DND-41 (cell line): ENCODE measurements around the gene RNF13.

Experiments
- ATAC-seq: fragments of 200-7000 bp; cut with Tn5 transposase; 3 replicates; pipeline ENCODE4 v1.9.1; 2021; ENCODE audit warnings: low read depth; ENCODE audit not compliant: insufficient read depth
- DNase-seq: peaks from one replicate; pipeline ENCODE4 v3.0.0-alpha.2; 2020
- H2AFZ ChIP-seq: 2 replicates; pipeline ENCODE4 v1.6.0; 2012; ENCODE audit warnings: low read depth, low read length
- H3K27ac ChIP-seq: 2 replicates; pipeline ENCODE4 v1.5.1; 2012; ENCODE audit warnings: low read length, inconsistent platforms
- H3K27me3 ChIP-seq: fragments of 200-600 bp; sonication (generic); 2 replicates; pipeline ENCODE4 v1.6.0; 2012; ENCODE audit warnings: low read length, mild to moderate bottlenecking, inconsistent platforms; ENCODE audit not compliant: insufficient read depth, poor library complexity
- H3K36me3 ChIP-seq: 2 replicates; pipeline ENCODE4 v1.5.1; 2012; ENCODE audit warnings: low read length, inconsistent platforms; ENCODE audit not compliant: insufficient read depth
- H3K4me1 ChIP-seq: 2 replicates; pipeline ENCODE4 v1.5.1; 2012; ENCODE audit warnings: mild to moderate bottlenecking, low read length; ENCODE audit not compliant: insufficient read depth
- H3K4me2 ChIP-seq: 2 replicates; pipeline ENCODE4 v1.6.0; 2012; ENCODE audit warnings: mild to moderate bottlenecking, moderate library complexity, low read length, inconsistent platforms; ENCODE audit not compliant: insufficient read depth
- H3K4me3 ChIP-seq, 2 experiments: fragments of 200-600 bp in 1 of 2; shearing (Covaris generic) in 1 of 2; 2 replicates each; pipeline ENCODE4 v1.5.1; 2012 to 2016; ENCODE audit warnings: inconsistent platforms in 2 of 2, low read length in 2 of 2, mild to moderate bottlenecking in 2 of 2, low read depth in 1 of 2, moderate library complexity in 1 of 2
- H3K79me2 ChIP-seq: 2 replicates; pipeline ENCODE4 v1.6.0; 2012; ENCODE audit warnings: low read length, inconsistent platforms; ENCODE audit not compliant: insufficient read depth
- H3K9ac ChIP-seq: 2 replicates; pipeline ENCODE4 v1.6.0; 2012; ENCODE audit warnings: low read depth, mild to moderate bottlenecking, inconsistent platforms, low read length, moderate library complexity
- H3K9me3 ChIP-seq: 2 replicates; pipeline ENCODE4 v1.5.1; 2012; ENCODE audit warnings: low read length, moderate library complexity, mild to moderate bottlenecking, inconsistent platforms; ENCODE audit not compliant: insufficient read depth, severe bottlenecking
- H4K20me1 ChIP-seq: 2 replicates; pipeline ENCODE4 v1.6.0; 2012; ENCODE audit warnings: low read length; ENCODE audit not compliant: insufficient read depth
- EZH2 ChIP-seq: IDR thresholded peaks from 3 replicates; pipeline ENCODE4 v1.6.1; 2012; ENCODE audit warnings: borderline replicate concordance, low read depth, mild to moderate bottlenecking, moderate library complexity, low read length, inconsistent platforms; ENCODE audit not compliant: severe bottlenecking
- TF ChIP-seq, protein P1 (sequence below): IDR thresholded peaks from 2 replicates; pipeline ENCODE4 v1.5.1; 2012; ENCODE audit warnings: borderline replicate concordance, low read length, moderate library complexity, mild to moderate bottlenecking; ENCODE audit not compliant: poor library complexity, severe bottlenecking; ENCODE audit errors: extremely low read depth

Gene RNF13, protein sequence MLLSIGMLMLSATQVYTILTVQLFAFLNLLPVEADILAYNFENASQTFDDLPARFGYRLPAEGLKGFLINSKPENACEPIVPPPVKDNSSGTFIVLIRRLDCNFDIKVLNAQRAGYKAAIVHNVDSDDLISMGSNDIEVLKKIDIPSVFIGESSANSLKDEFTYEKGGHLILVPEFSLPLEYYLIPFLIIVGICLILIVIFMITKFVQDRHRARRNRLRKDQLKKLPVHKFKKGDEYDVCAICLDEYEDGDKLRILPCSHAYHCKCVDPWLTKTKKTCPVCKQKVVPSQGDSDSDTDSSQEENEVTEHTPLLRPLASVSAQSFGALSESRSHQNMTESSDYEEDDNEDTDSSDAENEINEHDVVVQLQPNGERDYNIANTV

DNA sequence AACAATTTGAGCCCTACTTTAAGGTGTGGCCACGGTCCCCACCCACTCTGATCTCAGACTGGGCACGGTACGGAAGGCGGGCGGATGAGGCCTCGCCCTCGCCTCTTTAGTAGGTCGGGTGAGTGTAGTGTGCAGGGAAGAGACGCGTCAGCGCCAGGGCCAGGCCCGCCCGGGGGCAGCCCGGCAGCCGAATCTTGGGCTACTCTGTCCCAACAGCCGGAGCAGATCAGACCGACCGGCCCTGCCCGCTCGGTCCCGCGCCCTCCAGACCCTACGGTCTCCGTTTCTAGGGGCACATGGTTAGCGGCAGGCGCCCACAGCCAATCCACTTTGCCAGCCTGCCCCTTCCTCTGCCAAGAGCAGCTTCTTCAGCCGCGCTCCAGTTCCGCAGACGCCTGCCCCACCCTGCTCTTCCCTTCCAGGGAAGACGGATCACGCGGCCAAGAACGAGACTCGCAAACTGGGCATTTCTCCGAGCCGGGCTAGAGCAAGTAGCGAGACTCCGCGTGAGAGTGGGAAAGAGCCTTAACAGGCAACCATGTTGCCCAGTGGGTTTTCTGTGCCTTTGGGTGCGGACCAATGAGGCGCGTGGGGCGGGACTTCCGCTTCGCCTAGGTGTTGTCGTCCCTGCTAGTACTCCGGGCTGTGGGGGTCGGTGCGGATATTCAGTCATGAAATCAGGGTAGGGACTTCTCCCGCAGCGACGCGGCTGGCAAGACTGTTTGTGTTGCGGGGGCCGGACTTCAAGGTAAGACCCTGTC is at the start of gene RNF13:
RNF13 (plus strand) TSS at position 610 of the 761 bp plus-strand sequence. CDS start 32,812 bp downstream, outside the sequence.
- H3K36me3 ChIP-seq, result no peaks in the 10 kb centered on the region
- H3K9ac ChIP-seq, result peak within 1 kb of the TSS; percentile 74
- TF ChIP-seq, protein P1, sequence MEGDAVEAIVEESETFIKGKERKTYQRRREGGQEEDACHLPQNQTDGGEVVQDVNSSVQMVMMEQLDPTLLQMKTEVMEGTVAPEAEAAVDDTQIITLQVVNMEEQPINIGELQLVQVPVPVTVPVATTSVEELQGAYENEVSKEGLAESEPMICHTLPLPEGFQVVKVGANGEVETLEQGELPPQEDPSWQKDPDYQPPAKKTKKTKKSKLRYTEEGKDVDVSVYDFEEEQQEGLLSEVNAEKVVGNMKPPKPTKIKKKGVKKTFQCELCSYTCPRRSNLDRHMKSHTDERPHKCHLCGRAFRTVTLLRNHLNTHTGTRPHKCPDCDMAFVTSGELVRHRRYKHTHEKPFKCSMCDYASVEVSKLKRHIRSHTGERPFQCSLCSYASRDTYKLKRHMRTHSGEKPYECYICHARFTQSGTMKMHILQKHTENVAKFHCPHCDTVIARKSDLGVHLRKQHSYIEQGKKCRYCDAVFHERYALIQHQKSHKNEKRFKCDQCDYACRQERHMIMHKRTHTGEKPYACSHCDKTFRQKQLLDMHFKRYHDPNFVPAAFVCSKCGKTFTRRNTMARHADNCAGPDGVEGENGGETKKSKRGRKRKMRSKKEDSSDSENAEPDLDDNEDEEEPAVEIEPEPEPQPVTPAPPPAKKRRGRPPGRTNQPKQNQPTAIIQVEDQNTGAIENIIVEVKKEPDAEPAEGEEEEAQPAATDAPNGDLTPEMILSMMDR, result no peak
- no peak for TF ChIP-seq EZH2
- no peaks in the 10 kb centered on the region for H3K27me3 ChIP-seq
- H3K79me2 ChIP-seq, result peaks cover 47% of the 10 kb centered on the region
- peak within 1 kb of the TSS; percentile 69 for H3K4me3 ChIP-seq
- peak within 1 kb of the TSS; percentile 96 for H2AFZ ChIP-seq
- no peaks in the 10 kb centered on the region for H3K9me3 ChIP-seq
- H3K4me2 ChIP-seq, result peak within 1 kb of the TSS; percentile 73
- DNase-seq (peak; percentile 94), ATAC-seq (peak; percentile 94)
- peak within 1 kb of the TSS; percentile 92 for H3K27ac ChIP-seq
- H4K20me1 ChIP-seq, result peaks cover 21% of the 10 kb centered on the region; the same call in 1 of the 2 replicates
- peaks cover 34% of the 10 kb centered on the region for H3K4me1 ChIP-seq

DNA sequence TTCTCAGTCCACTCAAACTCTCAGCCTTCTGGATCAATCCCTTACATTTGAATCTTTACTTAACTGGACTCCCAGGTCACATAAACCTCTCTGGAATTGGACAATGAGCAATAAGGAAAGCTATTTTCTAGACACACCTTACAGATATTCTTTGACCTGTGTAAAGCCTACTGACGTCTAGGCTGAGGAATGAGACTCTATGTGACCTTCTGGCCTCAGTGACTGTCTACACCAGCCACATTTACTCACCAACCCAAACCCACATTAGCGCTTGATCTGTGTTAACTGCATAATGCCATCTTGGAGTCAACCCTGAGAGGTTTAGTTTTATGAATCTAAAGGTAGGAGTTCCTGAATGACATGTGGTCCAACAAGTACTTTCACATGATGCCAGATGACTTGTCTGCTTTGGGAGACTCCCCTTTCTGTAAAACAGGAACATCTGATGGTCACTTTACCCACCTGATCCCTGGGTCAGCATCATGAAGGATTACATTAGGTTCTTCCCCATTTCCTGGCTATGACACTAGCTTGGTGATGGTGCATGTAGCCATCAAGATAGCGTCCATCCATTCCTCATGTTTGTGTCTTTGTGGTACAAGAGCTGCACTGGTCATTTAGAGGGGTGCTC is 49.3 kb upstream of the RNF13 start:
- no peak overlapping the region for H3K27ac ChIP-seq
- H3K9me3 ChIP-seq, result no peaks in the 10 kb centered on the region
- no peak overlapping the region for H3K9ac ChIP-seq
- H3K4me3 ChIP-seq, result no peak overlapping the region
- no peaks in the 10 kb centered on the region for H3K4me1 ChIP-seq
- DNase-seq (no peak), ATAC-seq (no peak)
- no peaks in the 10 kb centered on the region for H3K36me3 ChIP-seq
- no peak for TF ChIP-seq EZH2
- TF ChIP-seq, protein P1, result no peak
- H2AFZ ChIP-seq, result no peak overlapping the region
- H3K27me3 ChIP-seq, result peaks cover 17% of the 10 kb centered on the region
- no peaks in the 10 kb centered on the region for H4K20me1 ChIP-seq
- H3K79me2 ChIP-seq, result no peaks in the 10 kb centered on the region
- no peak overlapping the region for H3K4me2 ChIP-seq

DNA sequence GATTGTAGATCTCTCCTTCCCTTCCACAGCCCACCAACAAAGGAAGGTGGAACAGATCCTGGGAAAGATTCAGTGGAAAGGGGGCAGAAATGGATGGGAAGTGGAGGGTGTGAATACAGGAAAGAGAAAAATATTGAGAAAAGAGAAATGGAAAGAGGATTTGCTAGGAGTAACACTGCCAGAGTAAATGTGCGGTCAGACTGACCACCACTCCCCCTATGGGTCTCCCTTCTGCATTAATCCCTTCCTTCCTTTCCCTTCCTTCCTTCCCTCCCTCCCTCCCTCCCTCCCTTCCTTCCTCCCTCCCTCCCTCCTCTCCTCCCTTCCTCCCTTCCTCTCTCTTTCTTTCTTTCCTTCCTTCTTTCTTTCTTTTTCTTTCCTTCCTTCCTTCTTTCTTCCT is 48.7 kb upstream of the RNF13 start:
- Histone ChIP-seq H3K79me2 (no peaks in the 10 kb centered on the region), H3K4me2 (no peak overlapping the region), H3K27me3 (peaks cover 17% of the 10 kb centered on the region), H3K27ac (no peak overlapping the region), H4K20me1 (no peaks in the 10 kb centered on the region), H3K9me3 (no peaks in the 10 kb centered on the region), H3K4me3 (no peak overlapping the region), H2AFZ (no peak overlapping the region), H3K4me1 (no peaks in the 10 kb centered on the region), H3K9ac (no peak overlapping the region), H3K36me3 (no peaks in the 10 kb centered on the region)
- DNase-seq (no peak), ATAC-seq (no peak)
- no peak for TF ChIP-seq EZH2
- TF ChIP-seq, protein P1, result no peak
